Subcutaneous adipose tissue (tissue), 4 donors: ENCODE results near the gene DHDH. TPM values are rescaled to one million over a fixed set of nuclear protein-coding genes. Genes with fewer than 3 reads are reported as not detected.

ENCODE experiments used
- CTCF ChIP-seq: fragments of 450-650 bp; IDR thresholded peaks from one replicate; pipeline ENCODE4 v1.5.1; 2016; ENCODE audit warnings: low read depth, mild to moderate bottlenecking, control low read depth, antibody characterized with exemption, moderate library complexity
- total RNA-seq, 4 donors: library from RNA; depleted of rRNA; stranded (reverse); fragments of >200 nt; gene quantifications; one replicate each; pipeline ENCODE4 v1.1.0, GENCODE V29; 2016

Gene DHDH
- total RNA-seq, 4 donors from 2014 or later, result 1.1 TPM; not detected in 3

GRCh38 chr19:48913114-48913889, 20.2 kb upstream of the DHDH start:
- no peak for TF ChIP-seq CTCF

- TF ChIP-seq CTCF, result no peak
Measured at GRCh38 chr19:48914181-48914580, 19.3 kb upstream of the DHDH start.

- TF ChIP-seq CTCF, result no peak
Measured at GRCh38 chr19:48915757-48916156, 17.7 kb upstream of the DHDH start.

- TF ChIP-seq CTCF, result no peak
Measured at GRCh38 chr19:48918071-48918470, 15.4 kb upstream of the DHDH start.

- no peak for TF ChIP-seq CTCF
Measured at GRCh38 chr19:48918801-48919247, 14.7 kb upstream of the DHDH start.

- no peak for TF ChIP-seq CTCF
Measured at GRCh38 chr19:48920949-48921348, 12.6 kb upstream of the DHDH start.

- no peak for TF ChIP-seq CTCF
Measured at GRCh38 chr19:48921721-48922500, 11.6 kb upstream of the DHDH start.
